Neutrophil (primary cell): Measurements from ENCODE around the gene RPS26.
"Not testable (repeated sequence)": the region's sequence is repeated elsewhere in the genome, so short reads cannot be mapped to it uniquely, and the experiment has no call there.

Experiments used
- H3K27ac ChIP-seq: fragments of 200-600 bp; sonication (generic); 2 replicates; pipeline ENCODE4 v1.5.1; 2016; ENCODE audit warnings: mild to moderate bottlenecking, moderate library complexity
- H3K27me3 ChIP-seq: fragments of 200-600 bp; sonication (generic); 2 replicates; pipeline ENCODE4 v1.6.0; 2016; ENCODE audit warnings: mild to moderate bottlenecking
- H3K36me3 ChIP-seq: fragments of 200-600 bp; sonication (generic); 2 replicates; pipeline ENCODE4 v1.5.1; 2017
- H3K4me1 ChIP-seq, 2 experiments: fragments of 200-600 bp in 1 of 2; sonication (generic) in 1 of 2; 1 replicate in 1 of 2; 2 replicates in 1 of 2; pipeline versions ENCODE4 v1.5.1 to v1.6.1; 2013 to 2016; ENCODE audit warnings: low read depth in 1 of 2, low read length in 1 of 2, mild to moderate bottlenecking in 1 of 2, moderate library complexity in 1 of 2; ENCODE audit not compliant: control insufficient read depth in 1 of 2, insufficient read depth in 1 of 2
- H3K4me3 ChIP-seq, 2 experiments: fragments of 200-600 bp in 1 of 2; sonication (generic) in 1 of 2; 1 replicate in 1 of 2; 2 replicates in 1 of 2; pipeline ENCODE4 v1.5.1; 2013 to 2016; ENCODE audit warnings: low read depth in 1 of 2, low read length in 1 of 2, mild to moderate bottlenecking in 1 of 2, moderate library complexity in 1 of 2
- H3K9me3 ChIP-seq: fragments of 200-600 bp; sonication (generic); 2 replicates; pipeline ENCODE4 v1.5.1; 2016
- CTCF ChIP-seq: fragments of 200-600 bp; sonication (generic); IDR thresholded peaks from 2 replicates; pipeline ENCODE4 v1.5.1; 2016; ENCODE audit warnings: antibody characterized with exemption

RPS26 gene

GRCh38 chr12:55997535-55997859 is 44.2 kb upstream of the RPS26 start:
- peak overlapping the region; percentile 75 to 93 for H3K4me3 ChIP-seq
- no peak for TF ChIP-seq CTCF
- no peaks in the 10 kb centered on the region for H3K9me3 ChIP-seq
- peaks cover 45% of the 10 kb centered on the region for H3K36me3 ChIP-seq
- peaks cover 23 to 24% of the 10 kb centered on the region in 2 experiments for H3K4me1 ChIP-seq
- peak overlapping the region; percentile 81 for H3K27ac ChIP-seq
- no peaks in the 10 kb centered on the region for H3K27me3 ChIP-seq

DNA sequence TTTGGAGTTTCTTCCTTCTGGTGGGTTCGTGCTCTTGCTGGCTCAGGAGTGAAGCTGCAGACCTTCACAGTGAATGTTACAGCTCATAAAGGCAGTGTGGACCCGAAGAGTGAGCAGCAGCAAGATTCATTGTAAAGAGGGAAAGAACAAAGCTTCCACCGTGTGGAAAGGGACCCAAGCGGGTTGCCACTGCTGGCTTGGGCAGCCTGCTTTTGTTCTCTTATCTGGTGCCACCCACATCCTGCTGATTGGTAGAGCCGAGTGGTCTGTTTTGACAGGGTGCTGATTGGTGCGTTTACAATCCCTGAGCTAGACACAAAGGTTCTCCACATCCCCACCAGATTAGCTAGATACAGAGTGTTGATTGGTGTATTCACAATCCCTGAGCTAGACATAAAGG is 42.2 kb upstream of the RPS26 start:
- H3K4me1 ChIP-seq = peaks cover 23 to 24% of the 10 kb centered on the region in 2 experiments
- H3K4me3 ChIP-seq, H3K27me3 ChIP-seq, H3K9me3 ChIP-seq, H3K27ac ChIP-seq: not testable (repeated sequence)
- peaks cover 42% of the 10 kb centered on the region for H3K36me3 ChIP-seq

GRCh38 chr12:55999999-56000540 is 41.6 kb upstream of the RPS26 start:
- not testable (repeated sequence) for H3K27me3 ChIP-seq, H3K9me3 ChIP-seq, H3K4me3 ChIP-seq, H3K27ac ChIP-seq
- H3K4me1 ChIP-seq = peaks cover 23 to 24% of the 10 kb centered on the region in 2 experiments
- peaks cover 40% of the 10 kb centered on the region for H3K36me3 ChIP-seq

DNA sequence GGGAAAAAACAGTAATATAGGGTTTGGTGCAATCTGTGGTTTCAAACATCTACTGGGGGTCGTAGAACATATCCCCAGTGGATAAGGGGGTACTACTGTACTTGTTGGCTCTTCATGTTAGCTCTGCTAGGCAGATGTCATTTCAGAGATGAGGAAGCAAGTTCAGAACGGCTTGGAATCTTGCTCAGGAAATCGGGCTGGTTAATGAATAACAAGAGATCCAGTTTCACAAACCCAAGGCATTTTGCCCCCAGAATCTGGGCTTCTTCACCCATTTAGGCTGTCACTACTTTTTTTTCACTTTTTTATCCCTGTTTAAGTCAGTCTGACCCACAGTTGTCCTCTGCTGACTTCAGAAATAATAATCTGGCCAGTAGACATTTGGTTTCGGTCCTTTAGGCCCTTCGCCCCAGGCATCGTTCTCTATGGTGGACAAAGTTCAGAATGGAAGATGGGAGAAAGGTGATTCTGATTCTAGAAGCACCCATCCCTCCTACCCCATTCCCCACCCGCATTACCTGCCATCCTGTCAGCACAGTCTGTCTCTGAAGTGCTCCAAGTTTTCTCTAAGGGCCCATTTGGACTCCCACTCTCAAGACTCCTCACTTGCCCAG is 40.1 kb upstream of the RPS26 start:
- no peak overlapping the region for H3K27ac ChIP-seq
- H3K36me3 ChIP-seq = peaks cover 36% of the 10 kb centered on the region
- no peaks in the 10 kb centered on the region for H3K27me3 ChIP-seq
- no peak overlapping the region for H3K4me3 ChIP-seq
- TF ChIP-seq CTCF = no peak
- H3K9me3 ChIP-seq = no peaks in the 10 kb centered on the region
- H3K4me1 ChIP-seq = peaks cover 24% of the 10 kb centered on the region in 2 experiments

DNA sequence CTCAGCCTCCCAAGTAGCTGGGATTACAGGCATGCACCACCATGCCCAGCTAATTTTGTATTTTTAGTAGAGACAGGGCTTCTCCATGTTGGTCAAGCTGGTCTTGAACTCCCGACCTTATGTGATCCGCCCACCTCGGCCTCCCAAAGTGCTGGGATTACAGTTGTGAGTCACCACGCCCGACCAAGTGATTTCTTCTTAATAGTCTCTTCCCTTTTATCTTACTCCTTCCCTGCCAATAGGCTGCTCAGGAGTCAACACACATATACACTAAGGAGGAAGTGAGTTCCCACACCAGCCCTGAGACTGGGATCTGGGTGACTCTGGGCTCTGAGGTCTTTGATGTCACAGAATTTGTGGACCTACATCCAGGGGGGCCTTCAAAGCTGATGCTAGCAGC is 38.3 kb upstream of the RPS26 start:
- H3K9me3 ChIP-seq, H3K27me3 ChIP-seq, H3K27ac ChIP-seq, H3K4me3 ChIP-seq: not testable (repeated sequence)
- Histone ChIP-seq H3K4me1 (peaks cover 19 to 23% of the 10 kb centered on the region in 2 experiments), H3K36me3 (peaks cover 36% of the 10 kb centered on the region)

DNA sequence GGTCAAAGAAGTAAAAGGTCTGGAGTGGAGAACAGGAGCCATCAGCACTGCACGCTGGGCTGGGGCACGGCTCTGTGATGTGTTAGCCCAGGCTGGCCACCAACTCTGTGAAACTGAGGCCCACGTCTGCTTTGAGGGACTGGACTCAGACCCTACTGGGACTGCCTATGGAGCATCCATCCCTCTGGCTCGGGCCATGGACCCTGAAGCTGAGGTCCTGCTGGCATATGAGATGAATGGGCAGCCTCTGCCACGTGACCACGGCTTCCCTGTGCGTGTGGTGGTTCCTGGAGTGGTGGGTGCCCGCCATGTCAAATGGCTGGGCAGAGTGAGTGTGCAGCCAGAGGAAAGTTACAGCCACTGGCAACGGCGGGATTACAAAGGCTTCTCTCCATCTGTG is 37.5 kb upstream of the RPS26 start:
- Histone ChIP-seq H3K4me3 (no peak overlapping the region), H3K4me1 (peaks cover 18 to 23% of the 10 kb centered on the region in 2 experiments), H3K27me3 (no peaks in the 10 kb centered on the region), H3K36me3 (peaks cover 36% of the 10 kb centered on the region), H3K9me3 (no peaks in the 10 kb centered on the region), H3K27ac (no peak overlapping the region)
- TF ChIP-seq CTCF = no peak

DNA sequence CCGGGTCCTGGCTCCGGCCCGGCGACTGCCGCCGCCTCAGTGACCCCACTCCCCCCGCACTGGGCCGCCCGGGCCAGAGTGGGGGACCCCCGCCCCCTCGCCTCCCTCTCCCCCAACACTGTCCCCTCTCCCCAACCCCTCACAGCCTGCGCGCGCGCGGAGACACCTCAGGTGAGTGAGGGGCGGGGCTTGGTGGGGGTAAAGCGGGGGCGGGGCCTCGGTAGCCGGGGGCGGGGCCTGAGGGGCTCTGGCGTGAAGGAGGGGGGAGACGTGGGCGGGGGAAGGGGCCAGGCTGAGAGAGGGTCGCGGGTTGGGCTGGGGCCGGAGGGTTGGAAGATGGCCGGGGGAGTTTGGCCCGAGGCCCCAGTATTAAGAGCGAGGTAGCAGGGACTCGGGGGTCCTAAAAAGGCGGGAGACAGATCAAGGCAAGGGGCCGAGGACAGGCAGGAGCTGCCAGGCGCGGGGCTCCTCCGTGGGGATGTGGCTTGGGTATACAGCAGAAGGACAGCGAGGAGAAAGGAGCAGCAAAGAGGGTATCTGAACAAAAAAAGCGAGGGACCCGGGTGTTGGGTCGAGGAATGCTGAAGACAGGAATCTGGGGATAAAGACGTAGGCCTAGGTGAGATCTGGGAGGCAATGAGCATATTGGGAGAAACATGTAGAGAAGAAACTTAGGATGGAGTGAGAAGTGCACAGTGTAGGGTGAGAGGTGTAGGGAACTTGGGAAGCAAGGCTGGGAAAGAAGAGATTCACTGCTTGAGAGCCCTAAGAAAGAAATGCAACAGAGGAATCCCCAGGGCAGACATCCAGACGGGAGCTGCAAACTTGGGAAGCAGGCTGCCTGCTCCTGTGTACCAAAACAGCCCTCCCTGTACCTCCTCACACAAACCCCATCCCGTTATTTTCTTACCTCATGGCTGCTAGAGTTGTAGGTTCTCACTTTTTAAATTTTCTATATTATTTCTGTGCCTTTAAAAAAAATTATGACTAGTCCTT is 33.9 kb upstream of the RPS26 start:
- no peaks in the 10 kb centered on the region for H3K27me3 ChIP-seq
- peaks cover 17% of the 10 kb centered on the region for H3K36me3 ChIP-seq
- H3K4me1 ChIP-seq = peaks cover 18 to 23% of the 10 kb centered on the region in 2 experiments
- H3K4me3 ChIP-seq = peak overlapping the region; percentile 56 to 73
- no peak for TF ChIP-seq CTCF
- peak overlapping the region; percentile 12 for H3K27ac ChIP-seq
- H3K9me3 ChIP-seq = no peaks in the 10 kb centered on the region
